Ecto neural progenitor cell (in vitro differentiated cells): ENCODE measurements around the gene LGMN.
"Not testable (repeated sequence)": the region's sequence is repeated elsewhere in the genome, so short reads cannot be mapped to it uniquely, and the experiment has no call there.

Experiments used
- DNase-seq: peaks from one replicate; pipeline ENCODE4 v3.0.0-alpha.2; 2018; ENCODE audit warnings: low spot score

The LGMN gene

DNA sequence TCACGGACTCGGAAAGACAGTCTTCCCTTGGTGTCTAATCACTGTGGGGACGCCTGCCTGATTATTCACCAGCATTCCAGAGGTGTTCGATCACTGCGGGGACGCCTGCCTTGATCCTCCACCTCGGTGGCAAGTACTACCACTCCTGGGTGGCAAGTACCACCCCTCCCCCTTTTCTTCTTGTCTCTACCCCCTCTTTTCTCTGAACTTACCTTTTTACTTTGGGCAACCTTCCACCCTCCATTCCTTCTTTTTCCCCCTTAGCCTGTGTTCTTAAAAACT lies 12.0 kb upstream of the LGMN start:
- DNase-seq: no peak

DNA sequence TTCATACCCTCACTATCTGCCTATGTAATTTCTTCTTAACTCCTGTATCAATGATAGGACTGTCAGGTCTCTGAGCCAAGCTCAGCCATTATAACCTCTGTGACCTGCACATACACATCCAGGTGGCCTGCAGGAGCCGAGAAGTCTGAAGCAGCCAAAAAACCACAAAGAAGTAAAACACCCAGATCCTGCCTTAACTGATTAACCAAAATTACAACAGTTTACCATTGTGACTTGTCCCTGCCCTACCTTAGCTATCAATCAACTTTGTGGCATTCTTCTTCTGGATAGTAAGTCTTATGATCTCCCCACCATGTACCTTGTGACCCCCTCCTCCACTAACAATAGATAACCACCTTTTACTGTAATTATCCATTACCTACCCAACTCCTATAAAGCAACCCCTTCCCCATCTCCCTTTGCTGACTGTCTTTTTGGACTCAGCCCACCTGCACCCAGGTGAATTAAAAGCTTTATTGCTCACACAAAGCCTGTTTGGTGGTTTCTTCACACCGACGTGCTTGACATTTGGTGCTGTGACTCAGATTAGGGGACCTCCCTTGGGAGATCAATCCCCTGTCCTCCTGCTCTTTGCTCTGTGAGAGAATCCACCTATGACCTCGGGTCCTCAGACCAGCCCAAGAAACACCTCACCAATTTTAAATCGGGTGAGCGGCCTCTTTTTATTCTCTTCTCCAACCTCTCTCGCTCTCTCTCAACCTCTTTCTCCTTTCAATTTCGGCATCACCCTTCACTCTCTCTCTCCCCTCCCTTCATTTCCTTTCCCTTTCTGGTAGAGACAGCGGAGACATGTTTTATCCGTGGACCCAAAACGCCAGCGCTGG lies 11.5 kb upstream of the LGMN start:
- DNase-seq: no peak

DNA sequence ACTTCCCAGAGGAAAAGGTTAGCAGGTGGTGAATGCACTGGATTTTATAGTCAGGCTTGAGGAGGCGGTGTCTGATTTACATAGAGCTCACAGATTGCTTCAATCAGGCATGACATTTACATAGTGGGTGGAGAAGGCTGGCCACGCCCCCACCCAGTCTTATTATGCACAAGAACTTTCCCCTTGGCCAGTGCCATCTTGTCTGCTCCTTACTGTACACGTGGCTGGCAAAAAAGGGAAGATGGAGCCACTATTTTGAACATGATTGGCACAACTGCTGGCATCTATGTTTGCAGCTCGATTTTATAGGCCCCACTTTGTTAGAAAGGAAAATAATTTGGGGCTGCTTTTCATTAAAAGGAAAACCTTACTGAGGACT lies 10.9 kb upstream of the LGMN start:
- DNase-seq: no peak

DNA sequence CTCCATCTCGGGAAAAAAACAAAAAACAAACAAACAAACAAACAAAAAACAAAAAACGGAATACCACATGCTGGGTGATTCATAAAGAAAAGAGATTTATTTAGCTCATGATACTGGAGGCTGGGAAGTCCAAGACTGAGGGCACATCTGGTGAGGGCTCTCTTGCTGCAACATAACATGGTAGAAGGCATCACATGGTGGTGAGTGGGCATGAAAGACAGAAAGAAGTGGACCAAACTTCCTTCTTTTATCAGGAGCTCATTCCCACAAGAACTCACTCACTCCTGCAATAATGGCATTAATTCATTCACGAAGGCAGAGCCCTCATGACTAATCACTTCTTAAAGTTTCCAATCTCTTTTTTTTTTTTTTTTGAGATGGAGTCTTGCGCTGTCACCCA lies 8.0 kb upstream of the LGMN start:
- DNase-seq: no peak

DNA sequence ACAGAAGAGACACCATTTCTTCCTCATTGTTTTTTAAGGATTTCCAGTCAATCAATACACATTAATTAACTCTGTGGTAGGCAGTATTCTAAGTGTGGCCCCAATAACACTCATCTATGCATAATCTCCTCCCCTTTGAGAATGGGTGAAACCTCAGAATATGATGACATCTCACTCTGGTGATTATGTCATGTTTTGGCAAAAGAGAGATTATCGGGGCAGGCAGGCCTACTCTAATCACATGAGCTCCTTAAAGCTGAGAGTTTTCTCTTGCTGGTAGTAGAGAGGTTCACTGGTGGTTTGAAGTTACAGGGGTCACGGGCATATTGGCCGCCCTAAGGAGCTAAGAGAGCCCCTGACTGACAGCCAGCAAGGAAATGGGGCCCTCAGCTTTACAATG lies 7.1 kb upstream of the LGMN start:
- no peak for DNase-seq

DNA sequence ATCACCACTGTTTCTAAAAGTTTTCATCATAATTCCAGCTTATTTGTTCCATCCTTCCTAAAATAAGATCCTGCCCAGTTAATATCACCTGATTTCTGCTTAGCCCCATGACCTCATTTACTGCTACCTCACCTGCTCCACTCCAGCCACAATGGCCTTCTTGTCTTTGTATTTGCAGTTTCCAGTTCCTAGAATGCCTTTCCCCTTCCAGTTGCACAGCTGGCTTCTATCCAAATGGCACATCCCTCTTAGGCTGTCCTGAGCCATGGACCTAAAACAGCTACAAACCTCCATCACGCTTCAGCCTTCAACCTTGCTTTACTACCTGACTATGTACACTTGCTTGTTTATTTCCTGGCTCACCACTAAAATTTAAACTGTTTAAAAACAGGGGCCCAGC lies 6.5 kb upstream of the LGMN start:
- DNase-seq: no peak

DNA sequence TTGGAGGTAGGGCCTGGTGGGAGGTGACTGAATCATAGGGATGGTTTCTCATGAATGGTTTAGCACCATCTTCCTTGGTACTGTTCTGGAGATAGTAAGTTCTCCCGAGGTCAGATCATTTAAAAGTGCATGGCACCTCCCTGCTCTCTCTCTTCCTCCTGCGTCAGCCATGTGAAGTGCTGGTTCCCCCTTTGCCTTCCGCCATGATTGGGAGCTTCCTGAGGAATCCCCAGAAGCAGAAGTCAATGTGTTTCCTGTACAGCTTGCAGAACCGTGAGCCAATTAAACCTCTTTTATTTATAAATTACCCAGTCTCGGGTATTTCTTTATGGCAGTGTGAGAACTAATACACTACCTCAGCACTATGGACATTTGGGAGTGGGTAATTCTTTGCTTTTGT lies 4.8 kb upstream of the LGMN start:
- DNase-seq: no peak

DNA sequence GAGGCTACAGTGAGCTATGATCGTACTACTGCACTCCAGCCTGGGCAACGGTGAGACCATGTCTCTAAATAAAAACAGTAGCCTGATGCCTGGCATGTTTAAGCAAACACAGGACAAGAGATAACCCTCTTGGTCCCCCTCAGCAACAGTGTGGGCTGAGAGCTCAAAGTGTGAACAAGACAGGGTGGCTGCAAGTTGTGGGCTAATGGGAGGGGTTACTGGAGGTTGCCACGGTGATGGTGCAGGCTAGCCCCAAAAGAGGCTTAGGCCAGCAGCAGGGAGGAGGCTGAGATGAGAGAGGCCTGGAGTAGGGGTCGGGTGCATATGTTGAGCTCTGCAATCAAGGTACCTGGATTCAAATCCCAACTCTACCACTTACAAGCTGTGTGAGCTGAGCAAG lies 3.4 kb upstream of the LGMN start:
- peak; percentile 62 for DNase-seq

DNA sequence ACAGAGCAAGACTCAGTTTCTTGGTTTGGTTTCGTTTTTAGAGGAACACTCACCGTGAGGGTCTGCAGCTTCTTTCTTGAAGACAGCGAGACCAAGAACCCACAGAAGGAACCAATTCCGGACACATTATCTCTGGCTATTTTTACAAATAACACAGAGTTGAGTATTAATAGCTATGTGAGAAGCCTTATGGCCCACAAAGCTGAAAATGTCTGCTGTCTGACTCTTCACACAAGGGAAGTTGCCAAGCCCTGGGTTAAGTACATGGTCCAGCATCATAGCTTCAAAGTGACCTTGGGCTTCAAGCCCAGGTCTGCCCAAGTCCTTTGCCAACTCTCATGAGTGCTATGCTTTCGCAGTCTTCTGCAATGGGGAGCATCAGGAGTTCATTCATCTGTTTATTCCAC lies 2.6 kb upstream of the LGMN start:
- no peak for DNase-seq

DNA sequence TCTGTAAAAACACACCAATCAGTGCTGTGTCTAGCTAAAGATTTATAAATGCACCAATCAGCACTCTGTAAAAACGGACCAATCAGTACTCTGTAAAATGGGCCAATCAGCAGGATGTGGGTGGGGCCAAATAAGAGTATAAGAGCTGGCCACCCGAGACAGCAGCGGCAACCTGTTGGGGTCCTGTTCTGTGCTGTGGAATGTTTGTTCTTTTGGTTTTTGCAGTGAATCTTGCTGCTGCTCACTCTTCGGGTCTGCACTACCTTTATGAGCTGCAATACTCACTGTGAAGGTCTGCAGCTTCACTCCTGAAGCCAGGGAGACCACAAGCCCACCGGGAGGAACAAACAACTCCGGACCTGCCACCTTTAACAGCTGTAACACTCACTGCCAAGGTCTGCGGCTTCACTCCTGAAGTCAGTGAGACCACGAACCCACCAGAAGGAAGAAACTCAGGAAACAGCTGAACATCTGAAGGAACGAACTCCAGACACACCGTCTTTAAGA lies 1.8 kb upstream of the LGMN start:
- not testable (repeated sequence) for DNase-seq

DNA sequence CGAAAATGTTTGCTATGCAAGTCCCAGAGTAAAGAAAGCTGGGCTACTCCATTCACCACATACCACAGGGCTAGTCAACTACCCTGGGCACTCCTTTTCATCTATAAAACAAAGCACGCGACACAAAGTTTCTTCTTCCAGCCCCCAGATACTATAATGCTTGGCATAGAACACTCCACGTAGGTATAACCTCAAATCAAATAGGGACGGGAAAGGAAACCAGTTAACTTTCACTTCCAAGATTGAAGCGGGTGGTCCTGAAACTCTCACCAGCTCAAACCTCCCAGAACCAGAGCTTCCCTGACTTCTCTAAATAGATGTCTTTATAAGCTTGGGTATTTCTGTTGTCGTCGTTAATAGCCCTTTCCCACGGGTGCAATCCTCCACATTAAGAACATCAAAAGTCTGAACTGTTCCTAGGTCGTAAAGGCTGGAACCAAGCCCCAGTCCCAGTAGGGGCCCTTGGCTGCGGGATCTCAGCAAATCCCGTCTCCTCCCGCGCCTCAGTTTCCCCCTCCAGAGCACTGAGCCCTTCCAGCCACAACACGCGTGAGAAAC lies 647 bp downstream of the LGMN start:
- DNase-seq: no peak

DNA sequence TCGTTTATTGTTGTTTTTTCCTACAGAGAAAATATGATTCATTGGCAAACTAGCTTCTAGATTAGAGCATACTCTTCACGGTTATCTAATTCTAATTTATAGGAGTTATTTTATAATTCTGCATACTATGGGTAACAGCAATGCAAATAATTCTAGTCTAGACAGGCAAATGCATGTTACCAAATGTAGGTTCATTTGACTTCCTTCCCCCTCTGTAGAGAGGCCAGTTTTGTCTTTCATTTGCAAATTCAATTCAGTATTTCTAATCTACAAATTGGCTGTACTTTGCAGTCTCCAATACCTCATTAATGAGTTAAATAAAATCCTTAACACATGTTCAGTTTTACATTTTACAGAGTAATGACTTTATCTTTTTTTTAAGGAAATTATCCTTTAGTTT lies 4.2 kb downstream of the LGMN start:
- DNase-seq: no peak

DNA sequence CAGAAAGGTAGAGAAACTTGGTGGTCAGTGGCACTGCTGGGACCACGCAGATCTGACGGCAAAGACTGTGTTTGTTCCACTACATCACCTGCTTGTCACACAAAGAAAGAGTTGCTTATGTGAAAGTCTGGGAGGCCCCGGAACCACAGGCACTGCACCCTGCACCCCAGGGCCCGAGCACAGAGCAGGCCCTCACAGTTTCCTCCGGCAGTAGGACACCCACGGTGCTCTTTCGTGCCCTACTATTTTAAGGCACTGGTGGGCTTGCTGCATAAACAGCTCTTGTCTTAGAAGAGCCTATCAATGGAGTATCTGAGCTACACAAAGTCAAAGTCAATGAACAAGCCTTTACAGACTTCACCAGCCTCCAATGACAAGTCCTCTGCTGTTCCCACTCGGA lies 8.0 kb downstream of the LGMN start:
- no peak for DNase-seq

DNA sequence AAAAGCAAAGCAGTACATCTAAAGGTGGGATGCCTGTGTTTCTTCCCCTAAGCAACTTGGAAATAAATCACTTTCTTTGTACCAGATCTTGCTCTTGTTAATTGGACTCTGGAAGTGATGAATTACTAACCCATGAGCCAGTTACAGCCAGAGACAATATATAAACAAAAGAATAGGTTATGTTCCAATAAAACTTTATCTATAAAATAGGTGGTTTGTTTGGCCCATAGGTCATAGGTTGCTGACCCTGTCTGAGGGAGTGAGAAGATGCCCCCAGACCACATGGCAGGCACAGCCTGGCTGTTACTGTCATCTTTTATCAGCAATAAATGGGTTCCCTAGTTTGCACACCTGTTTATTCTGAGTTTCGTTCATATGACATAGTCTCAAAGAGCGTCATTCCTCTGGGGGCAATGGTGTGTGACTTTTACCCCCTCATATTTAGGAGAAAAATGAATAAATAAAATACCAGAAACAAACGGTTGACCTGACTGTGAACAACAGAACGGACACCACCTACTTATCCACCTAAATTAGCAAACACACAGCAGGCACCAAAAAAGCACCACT lies 10.7 kb downstream of the LGMN start:
- DNase-seq: no peak

DNA sequence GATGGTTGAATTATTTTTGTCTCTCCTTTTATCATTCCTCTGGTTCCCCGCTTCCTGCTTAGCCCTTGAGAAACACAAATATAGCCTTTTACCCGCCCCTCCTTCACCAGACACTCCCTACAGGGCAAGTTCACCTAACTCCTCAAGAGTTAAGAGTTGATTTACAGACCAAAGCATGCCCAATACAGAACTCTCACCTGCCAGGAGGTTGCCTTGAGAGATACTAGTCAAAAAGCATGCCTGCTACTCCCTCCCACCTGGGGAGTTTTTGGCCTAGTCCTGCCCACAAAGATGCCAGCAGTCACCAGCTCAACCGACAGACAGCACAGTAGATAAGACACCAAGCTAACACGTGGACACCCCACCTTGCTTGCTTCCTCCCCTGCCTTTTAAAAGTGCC lies 11.2 kb downstream of the LGMN start:
- no peak for DNase-seq

DNA sequence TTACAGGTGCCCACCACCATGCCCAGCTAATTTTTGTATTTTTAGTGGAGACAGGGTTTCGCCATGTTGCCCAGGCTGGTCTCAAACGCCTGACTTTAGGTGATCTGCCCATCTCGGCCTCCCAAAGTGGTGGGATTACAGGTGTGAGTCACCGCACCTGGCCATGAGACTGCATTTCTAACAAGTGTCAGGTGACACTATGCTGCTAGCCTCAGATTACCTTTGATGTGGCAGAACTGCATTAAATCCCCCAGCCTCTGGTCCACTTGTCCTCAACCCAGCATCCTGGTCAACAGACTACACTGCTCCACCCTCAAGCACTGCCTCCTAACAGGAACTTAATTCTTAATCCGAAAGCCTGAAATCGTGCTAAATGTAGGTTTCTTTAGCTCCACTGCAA lies 13.1 kb downstream of the LGMN start:
- no peak for DNase-seq

DNA sequence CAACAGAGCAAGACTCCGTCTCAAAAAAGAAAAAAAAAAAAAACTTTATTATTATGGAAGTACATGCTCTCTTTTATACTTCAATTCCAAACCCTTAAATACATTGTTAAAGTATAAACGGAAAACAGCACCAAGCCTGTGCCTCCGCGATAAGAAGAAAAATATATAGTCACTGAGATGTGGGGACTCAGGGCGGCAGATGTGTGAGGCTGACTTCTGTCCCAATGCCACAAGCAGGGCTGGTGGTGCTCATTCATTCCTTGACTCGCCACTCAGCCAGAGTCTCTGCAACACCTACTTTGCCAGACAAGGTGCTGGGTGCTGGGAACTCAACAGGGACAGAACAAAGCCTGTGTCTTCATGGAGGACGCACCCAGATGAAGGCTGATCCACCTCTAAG lies 13.8 kb downstream of the LGMN start:
- no peak for DNase-seq

DNA sequence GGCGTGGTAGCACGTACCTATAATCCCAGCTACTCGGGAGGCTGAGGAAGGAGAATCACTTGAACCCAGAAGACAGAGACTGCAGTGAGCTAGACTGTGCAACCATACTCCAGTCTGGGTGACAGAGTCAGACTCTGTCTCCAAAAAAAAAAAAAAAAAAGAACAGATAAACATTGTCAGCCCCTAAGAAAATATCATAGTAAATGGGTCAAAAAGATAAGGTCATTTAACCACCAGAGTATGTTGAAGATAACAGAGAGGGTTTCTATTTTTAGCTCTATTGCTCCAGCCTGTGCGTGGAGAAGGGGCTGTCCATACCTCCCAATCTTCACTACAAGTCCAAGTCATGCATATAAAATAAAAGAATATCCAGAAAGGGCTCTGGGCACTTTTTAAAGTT lies 15.4 kb downstream of the LGMN start:
- DNase-seq: no peak

DNA sequence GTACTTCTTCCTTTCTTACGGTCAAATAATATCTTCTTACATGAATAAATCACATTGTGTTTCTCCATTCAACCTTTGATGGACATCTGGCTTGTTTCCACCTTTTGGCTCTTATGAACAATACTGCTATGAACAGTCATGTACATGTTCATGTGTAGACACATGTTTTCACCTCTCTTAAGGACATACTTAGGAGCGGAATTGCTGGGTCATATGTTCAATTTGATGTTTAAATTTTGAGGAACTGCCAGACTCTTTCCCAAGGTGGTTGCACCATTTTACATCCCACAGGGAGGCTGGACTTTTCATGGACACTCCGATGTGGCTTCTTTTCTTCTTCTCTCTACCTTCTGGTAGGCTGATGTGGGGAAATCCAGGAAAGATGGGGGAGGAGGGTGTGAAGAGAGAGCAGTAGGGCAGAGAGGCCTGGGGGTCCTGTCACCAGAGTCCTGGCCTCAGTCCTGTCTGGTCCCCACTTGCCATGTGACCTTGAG lies 16.8 kb downstream of the LGMN start:
- no peak for DNase-seq

DNA sequence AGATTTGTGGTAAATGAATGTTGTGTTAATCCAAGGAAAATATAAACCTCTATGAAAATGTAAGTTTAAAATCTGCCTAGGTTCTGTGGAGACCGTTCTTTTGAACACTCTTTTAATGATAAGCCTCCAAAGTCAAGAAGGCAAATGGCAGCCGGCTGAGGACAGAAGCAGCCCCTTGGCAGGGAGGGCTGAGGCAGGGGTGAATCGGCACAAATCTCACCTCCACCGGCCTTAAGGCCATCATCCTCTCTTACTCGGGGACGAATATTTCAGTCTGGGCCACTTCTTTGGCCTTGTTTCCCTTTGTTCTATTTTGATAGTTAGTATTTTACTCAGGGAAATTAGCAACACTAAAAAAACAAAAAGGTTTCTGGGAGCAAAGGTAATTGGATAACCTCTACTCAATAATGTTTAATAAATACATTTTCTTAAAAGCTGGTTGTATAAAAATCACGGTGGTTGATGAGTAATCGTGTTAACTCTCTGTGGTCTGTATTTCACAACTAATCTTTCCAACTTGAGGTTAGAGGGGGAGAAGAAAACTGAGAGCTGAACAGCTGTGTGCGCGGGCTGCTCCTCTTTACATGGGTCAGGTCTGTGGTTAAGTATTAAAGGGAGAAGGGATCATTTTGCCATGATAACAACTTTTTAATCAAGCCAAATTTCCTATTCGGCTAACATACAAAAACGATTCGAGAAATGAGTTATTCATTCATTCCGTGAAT lies 18.6 kb downstream of the LGMN start:
- no peak for DNase-seq

DNA sequence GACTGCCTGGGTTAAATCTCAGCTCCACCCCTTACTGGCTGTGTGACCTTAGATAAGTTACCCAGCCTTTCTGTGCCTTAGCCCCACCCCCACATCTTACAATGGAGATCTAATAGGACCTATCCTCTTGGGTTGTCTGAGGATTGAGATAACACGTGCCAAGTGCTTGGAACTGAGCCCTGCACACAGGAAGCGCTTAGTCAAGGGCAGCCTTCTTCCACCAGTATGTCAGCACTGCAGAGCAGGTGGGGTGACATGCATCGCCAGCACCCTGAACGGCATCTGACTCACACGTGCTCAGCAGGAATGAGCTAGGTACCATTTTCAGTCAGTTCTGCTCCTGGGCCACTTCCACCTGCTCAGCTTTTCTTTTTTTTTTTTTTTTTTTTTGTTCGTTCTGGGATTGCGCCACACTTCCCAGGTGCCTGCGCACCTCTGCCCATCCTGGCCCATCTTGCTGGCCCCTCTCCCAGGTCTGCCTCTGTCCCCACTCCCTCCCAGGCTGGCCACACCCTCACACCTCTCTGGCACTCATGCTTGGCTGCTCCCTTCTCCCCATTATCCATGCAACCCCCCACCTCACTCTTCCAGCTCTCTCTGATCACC lies 19.6 kb downstream of the LGMN start:
- no peak for DNase-seq

DNA sequence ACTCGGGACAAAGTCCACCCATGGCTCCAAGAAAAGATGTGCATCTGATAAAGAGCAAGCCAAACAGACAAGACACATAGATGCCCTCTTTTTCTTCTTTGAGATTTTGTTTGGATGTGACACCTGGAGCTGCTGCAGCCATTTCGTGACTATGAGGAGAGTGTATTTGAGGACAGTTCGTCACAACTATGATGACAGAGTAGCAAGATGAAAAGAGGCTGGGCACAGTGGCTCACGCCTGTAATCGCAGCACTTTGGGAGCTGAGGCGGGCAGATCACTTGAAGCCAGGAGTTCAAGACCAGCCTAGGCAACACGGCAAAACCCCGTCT lies 21.5 kb downstream of the LGMN start:
- no peak for DNase-seq
